HG03520 (cell line): ENCODE data around the gene STN1.
"Not testable (repeated sequence)": the region's sequence is repeated elsewhere in the genome, so short reads cannot be mapped to it uniquely, and the experiment has no call there.

Experiments used
- ATAC-seq: cut with Tn5 transposase; IDR thresholded peaks from one replicate; pipeline ENCODE4 v1.9.1; 2021; ENCODE audit warnings: mild to moderate bottlenecking, moderate library complexity; ENCODE audit not compliant: unreplicated experiment

Gene STN1

DNA sequence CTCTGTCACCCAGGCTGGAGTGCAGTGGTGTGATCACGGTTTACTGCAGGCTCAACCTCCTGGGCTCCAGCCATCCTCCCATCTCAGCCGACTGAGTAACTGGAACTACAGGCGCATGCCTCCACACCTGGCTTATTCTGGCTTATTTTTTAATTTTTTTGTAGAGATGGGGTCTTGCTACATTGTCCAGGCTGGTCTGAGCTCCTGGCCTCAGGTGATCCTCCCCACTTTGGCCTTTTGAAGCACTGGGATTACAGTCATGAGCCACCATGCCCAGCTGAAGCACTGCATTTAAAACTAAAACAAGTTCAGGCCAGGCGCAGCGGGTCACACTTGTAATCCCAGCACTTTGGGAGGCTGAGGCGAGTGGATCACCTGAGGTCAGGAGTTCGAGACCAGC lies 70.6 kb downstream of the STN1 start:
- no peak for ATAC-seq

DNA sequence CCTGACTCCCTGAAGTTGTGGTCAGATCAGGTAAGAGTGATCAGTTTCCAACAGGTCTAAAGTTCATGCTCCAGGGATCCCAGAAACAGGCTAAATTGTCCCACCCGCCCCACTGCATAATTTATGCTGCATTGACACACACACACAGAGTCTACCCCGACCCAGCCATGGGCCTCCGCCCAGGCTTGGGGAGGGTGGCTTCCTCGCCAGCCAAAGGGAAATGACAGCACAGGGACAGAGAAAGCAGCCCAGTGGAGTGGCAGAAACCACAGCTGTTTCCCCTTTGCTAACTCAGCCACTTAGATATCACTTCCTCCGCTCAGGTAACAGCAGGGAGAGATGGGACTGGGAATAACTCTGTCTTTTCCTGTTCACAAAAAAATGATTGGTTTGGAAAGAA lies 72.0 kb downstream of the STN1 start:
- no peak for ATAC-seq

DNA sequence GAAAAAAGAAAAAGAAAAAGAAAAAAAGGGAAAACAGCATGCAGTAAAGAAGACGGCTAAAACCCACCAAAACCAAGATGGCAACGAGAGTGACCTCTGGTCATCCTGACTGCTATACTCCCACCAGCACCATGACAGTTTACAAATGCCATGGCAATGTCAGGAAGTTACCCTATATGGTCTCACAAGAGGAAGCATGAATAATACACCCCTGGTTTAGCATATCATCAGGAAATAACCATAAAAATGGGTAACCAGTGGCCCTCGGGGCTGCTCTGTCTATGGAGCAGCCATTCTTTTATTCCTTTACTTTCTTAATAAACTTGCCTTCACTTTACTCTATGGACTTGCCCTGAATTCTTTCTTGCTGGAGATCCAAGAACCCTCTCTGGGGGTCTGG lies 72.6 kb downstream of the STN1 start:
- ATAC-seq: not testable (repeated sequence)

DNA sequence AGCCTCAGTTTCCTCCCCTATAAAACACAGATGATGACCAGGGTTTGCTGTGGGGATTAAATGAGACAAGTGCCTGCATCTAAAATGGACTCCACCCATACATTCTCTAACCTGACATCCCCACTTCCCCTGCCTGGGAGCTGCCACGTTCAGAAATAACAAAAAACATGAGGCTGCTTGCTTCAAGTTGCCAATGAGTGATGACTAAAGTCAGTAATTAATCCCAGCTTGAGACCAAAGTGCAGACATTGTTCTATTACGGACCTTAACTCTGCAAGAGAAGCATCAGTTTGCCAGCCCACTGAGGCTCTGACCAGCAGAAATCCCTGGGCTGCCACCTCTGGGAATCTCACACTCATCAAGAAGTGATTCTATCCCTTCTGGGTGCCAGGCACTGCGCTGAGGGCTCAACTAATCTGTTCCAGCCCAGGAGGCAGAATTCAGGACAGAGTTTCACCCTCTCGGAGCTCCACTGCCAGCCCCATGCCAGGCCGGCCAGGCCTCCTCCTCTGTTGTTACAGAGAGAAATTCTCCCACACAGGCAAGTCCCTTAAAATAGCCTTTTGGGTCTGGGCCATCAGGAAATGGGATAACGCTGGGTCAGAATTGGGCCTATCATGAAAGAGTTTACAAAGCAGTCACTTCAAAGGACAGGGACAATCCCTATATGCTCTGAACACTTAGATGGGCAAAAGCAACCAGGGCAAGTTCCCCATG lies 74.0 kb downstream of the STN1 start:
- no peak for ATAC-seq

DNA sequence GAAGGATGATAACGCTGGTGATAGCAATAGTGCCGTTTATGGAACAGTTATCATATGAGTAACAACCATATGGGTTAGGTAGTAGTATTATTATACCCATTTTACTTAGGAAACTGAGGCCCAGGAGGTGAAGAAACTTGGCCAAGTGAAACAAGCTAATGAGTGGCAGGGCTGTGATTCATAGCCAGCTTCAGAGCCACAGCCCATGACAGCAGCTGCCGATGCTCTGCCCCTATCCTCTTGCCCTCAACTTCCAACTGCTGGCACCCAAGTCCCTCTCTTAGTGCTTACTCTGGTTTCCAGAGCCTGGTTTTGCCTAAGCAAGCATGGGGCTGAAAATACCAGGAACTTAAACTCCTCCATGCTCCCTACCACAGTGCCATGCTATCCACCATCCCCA lies 74.9 kb downstream of the STN1 start:
- no peak for ATAC-seq

DNA sequence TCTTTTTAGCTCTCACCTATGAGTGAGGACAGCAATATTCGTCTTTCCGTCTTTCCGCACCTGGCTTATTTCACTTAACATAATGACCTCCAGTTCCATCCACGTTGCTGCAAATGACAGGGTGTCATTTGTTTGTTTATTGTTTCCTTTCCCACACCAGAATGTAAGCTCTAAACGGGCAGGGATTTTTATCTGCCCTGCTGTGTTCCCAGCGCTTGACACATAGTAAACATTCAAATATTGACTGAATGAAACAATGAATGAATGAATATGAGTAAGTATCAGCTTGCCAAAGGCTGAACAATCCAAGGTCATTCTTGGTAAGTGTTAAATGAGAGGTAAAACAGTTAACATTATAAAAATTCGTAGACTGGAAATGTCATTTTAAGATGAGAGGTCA lies 75.4 kb downstream of the STN1 start:
- no peak for ATAC-seq

DNA sequence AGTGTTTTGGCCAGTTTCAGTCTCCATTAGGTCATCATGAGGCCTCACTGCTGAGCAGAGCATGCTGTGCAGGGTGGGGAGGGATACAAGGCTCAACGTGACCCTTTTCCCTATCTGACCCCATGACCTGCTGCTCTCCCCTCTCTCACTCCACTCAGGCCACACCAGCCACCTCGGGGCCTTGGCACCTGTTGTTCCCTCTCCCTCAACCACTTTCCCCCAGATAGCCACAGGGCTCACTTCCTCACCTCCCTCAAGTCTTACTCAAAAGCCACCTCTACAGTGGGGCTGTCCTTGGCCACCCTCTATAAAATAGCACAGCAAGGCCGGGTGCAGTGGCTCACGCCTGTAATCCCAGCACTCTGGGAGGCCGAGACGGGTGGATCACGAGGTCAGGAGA lies 76.5 kb downstream of the STN1 start:
- ATAC-seq: no peak

DNA sequence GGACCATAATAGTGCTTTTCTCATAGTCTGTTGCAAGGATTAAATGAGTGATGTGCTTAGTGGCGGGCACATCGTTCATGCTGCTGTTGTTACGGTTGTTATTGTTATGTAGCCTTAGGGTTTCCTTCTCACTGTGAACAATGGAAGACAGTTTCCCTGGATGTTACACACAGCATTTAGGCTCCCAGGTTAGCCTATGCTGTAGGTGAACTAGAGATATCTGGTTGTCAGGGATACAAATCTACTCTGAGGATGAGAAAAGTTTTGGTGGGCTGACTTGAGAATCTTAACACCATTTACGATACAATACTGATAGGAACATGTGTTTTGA lies 77.3 kb downstream of the STN1 start:
- no peak for ATAC-seq

DNA sequence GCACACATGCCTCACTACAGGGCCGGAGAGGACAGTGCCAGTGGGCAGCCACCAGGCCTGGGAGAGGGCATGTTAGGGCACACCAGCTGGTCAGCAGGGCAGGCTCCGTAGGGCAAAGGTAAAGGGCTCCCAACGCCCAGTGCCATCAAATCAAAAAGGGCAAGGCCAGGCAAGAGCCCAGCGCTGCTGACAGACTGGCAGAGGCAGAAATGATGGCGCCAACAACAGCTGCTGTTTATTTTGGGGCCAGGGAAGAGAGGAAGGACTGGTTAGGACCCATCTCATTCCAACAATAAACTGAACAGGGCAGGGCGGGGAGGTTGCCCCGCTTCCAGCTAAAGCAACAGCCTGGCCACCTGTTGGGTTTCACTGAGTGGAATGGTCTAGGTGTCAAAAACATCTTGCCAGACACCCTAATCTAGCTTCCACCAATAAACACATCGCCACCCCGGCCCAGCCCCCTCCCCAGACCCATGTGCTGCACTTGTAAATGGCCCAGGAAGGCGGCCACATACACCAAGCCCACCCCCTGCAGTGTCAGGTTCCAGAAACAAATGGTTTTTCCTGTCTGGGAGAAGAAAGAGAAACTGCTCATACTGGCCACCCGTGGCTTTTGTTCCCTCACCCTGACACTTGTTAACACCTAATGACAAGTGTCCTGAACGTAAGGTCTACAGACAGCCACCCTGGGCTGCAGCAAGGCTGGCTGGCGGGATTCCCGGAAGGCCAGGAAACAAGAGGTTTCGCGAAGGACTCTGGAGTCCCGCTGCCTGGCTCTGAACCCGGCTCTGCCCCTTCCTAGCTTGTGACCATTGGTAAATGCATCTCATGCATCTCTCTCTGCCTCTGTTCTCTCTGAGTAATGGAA lies 77.9 kb downstream of the STN1 start:
- no peak for ATAC-seq

DNA sequence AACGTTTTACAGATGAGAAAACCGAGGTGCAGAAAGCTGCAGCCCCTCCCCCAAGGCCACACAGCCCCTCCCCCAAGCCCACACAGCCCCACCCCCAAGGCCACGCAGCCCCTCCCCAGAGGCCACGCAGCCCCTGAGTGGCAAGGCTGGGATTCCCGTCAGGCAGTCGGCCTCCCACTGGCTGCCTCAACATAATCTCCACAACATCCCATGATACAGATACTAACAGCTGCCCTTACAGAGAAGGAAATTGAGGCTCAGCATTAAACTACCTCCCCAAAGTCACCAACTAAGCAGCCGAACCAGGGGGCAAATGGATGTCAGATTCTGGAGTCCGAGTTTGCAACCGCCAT lies 78.5 kb downstream of the STN1 start:
- ATAC-seq: no peak

DNA sequence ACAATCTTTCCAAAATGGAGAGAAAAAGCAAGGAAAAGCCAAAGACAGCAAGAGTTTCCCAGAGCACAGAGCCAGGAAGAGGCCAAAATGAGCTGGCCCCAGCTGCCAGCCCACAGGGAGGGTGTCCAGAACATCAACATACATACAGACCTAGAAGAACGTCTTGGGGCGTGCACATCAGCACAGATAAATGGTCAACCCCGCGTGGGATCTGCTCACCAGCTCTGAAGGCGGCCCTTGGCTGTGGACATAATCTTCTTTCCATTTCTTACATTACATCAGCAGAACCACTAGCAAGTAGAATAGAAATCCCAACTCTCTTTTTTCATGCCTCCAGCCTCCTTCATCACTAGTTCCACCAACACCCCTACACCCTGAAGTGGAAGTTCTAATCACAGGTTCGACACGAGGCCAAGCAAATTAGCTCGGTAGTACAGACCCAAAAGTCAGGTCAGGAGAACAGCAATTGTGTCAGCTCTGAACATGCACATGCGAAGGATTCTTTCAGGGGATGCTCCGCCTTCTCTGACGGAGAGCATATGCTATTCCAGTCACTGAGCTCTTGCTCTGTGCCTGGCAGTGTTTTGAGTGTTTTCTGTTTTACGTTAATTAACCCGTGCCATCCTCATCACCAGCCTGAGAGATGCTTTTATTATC lies 79.0 kb downstream of the STN1 start:
- ATAC-seq: no peak

DNA sequence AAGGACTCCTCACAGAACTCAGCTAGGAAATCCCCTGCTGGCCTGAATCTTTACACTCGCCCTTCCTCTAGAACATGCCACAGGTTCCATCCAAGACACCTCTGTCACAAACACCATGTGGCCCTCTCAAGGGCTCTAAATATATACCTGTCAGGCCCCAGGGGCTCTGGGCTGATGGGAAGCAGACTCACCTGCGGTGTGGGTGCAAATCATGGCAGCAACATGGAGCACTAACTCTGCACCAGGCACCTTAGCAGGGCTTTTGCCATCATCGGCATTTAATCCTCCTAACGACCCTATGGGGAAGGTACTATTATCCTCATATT lies 80.0 kb downstream of the STN1 start:
- no peak for ATAC-seq

DNA sequence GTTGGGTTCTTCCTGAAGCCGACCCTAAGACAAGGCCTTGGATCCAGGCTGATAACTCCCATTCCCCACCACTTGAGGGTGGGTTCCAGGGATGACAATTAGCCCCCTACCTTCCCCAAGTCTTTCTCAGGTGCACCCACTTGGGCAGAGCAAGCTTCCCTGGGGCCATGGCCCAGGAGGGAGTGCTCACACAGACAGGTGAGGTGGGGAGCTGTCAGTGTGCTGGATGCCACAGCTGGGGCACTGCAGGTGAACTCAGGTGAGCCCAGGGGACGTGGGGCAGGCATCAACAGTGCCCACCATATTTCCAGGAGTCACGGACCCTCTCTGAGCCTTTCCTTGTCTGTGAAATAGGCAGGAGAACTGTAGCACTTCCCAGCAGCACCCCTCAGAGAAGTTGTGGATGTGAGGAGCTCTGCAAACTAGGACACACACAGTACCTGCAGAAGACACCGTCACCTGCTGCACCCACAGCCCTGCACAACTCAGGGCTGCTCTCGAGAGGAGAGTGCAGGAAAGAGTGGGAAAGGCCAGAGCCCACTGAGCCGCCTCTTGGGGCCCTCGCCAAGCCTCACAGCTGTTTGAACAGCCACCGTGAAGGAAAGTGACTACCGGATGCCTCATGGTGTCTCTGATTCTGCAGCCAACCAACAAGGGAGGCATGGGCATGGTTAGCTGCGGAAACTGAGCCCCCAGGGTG lies 80.5 kb downstream of the STN1 start:
- no peak for ATAC-seq

DNA sequence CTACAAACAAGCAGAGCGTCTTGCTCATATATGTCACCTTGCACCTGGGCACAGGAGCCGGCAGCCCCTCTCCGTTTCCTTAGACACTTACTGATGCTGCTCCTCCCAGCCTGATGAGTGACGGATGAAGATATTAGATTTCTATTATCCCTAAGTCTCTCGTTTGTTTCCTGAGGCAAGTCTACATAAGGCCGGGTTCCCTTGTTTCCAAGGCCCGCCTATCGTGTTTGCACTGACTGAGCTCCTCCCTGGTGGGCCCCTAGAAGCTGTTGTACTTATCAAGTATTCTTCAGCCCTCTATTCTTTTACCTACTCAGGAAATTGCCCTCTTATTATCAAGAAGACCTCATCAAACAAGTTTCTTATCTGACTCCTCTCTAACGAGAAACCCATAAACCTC lies 81.1 kb downstream of the STN1 start:
- no peak for ATAC-seq

DNA sequence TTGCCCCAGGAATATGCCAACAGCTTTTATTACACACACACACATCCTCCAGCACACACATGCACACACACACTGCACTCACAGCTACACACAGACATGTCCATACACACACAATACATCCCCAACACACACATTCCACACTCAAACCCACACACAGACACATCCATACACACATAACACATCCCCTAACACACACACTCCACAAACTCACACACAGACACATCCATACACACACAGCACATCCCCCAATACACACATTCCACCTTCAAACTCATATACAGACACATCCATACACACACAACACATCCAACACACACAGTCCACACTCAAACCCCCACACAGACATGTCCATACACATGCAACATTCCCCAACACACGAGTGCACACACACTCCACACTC lies 81.7 kb downstream of the STN1 start:
- ATAC-seq: no peak

DNA sequence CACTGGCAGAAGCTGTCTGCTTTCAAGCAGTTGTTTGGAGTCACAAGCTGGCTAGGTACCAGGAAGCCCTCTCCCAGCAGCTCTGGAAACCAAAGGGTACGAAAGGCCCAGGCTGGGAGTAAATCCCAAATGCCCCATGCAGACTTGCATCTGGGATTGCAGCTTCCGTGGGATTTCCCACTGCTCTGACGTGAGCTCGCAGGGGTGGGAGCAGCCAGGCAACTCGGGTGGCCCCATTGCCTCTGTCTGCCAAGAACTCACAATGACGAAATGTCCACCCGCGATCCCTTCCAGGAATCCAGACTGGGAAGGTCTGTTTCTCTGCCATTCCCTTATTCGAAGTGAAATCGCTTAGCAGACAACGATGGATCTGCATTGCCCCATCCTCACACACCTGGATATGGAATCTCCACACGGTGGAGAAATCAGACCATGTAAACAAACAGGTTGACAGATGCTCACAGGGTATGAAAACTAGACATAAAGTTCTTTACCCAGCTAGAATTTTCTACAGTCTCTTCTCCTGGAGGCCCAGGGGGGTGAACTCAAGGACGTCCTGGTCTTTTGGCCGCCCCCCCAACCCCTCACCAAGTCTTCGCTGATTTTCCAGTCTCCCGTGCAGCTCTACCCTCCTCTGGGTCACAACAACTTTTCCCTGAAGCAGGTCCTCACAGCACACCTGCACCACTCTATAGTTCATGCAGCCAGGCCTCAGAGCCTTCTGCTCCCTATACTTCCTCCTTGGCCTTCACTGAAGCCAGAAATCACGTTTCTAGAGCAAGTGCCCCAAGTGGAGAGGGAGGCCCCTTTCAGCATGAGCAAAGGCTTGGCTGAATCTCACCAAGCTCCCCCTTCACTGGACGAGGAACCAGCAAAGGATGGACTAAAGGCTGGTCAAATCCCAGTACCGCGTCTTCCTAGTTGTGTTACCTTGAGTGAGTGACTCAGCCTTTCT lies 82.6 kb downstream of the STN1 start:
- ATAC-seq: no peak

DNA sequence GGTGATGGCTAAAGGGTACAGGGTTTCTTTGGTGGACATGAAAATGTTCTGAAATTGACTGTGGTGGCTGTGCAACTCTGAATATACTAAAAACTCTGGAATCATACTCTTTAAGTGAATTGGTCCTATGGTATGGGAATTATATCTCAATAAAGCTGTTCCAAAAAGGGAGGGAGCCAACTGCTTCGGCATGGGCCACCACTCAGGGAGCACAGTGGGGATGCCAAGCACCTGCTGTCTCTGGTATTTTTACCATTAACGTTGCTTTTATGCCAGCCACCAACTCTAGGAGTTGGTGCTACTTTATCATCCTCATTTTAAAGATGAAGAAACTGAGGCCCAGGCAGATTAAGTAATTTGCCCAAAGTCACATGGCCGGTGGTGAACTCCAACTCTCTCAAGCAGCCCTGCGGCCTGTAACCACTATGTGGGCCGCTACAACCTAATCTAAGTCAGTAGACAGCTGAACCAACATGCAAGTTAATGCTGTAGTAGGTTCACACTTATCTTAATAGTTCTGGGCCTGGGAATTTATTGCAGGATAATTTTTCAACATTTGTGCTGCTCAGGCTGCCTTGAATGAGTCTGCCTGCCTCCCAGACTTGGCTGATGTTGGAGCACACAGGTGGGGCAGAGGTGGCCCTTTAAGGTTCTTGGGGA lies 83.4 kb downstream of the STN1 start:
- no peak for ATAC-seq

DNA sequence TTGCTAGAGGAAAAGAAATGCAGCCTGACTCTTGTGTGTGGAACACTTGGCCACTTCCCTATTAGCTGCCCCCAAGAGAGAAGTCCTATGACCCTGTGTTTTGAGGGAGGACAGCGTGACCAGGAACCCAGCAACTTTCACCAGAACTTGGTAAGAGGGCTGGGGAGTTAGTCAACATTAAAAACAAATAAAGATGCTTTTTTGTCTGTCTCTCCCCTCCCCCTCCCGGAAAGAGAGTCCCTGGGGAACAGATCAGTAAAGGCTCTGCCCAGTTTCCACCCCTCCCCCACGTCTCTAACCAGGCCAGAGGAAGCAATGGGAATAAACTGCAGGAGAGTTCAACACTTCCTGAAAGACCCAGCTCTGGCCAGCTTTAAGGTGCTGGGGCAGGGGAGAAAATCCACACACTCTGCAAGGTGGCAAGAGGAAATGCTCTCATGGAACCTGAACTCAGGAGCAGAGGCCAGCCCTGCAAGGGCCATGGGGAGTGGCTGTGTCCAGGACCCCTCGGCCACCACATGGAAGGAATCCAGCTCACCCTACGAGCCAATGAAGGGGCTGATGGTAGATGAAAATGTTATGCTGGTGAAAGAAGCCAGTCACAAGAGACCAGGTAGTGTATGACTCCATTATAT lies 84.1 kb downstream of the STN1 start:
- ATAC-seq: no peak

DNA sequence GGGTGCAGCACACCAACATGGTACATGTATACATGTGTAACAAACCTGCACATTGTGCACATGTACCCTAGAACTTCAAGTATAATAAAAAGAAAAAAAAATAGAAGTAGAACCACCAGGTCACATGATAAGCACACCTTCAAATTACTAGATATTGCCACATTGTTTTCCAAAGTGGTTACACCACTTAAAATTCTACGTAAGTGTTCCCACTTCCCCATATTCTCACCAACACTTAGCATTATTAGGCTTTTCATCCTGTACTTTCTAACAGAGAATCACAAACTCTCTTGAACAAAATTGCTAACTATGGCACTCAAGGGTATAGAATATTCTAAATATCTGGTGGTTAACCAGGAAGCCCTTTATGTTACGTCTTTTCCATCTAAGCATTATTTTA lies 85.2 kb downstream of the STN1 start:
- no peak for ATAC-seq
